ENCODE data around the gene CRYBG2.

Gene CRYBG2

DNA sequence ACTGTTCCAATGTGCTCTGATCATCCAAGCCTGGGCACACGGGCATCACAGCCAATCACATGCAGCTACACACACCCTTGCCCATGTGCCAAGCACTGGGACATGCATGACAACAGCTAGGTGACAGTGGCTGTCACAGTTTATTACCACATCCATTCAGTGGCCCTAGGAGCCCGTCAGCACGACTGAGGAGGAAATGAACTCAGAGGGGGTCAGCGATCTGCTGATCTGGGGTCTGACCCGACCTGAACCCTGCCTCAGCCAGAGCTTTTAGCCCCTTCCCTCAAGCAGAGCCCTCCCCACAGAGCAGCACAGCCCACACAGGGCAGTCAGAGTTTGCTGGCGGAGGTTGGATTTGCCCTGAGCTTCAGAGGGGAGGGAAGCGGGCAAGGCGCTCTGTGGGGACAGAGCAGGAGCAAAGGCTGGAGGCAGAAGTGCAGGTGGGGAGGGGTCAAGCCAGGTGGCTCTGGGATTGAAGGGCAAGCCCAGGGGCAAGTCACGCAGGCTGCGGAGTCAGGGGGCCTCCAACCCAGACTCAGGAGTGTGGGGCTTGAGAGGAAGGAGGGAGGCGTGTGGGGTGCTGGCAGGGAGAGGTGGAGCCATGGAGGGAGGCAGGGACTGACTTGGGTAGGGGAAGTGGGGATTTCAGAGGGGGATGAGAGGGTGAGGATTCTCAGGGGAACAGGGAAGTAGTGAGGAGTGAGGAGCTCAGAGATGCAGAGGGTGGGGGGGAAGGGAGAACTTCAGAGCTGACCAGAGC, 63.6 kb downstream of the CRYBG2 start:
- TF ChIP-seq, protein P1, sequence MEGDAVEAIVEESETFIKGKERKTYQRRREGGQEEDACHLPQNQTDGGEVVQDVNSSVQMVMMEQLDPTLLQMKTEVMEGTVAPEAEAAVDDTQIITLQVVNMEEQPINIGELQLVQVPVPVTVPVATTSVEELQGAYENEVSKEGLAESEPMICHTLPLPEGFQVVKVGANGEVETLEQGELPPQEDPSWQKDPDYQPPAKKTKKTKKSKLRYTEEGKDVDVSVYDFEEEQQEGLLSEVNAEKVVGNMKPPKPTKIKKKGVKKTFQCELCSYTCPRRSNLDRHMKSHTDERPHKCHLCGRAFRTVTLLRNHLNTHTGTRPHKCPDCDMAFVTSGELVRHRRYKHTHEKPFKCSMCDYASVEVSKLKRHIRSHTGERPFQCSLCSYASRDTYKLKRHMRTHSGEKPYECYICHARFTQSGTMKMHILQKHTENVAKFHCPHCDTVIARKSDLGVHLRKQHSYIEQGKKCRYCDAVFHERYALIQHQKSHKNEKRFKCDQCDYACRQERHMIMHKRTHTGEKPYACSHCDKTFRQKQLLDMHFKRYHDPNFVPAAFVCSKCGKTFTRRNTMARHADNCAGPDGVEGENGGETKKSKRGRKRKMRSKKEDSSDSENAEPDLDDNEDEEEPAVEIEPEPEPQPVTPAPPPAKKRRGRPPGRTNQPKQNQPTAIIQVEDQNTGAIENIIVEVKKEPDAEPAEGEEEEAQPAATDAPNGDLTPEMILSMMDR (IDR thresholded peaks at IDR 0.05) = no peak
- no peak overlapping the region for H3K9ac ChIP-seq
- H3K27me3 ChIP-seq (ENCODE audit: control insufficient read depth, insufficient read depth, low read length) = no peaks in the 10 kb centered on the region
- H3K4me2 ChIP-seq (ENCODE audit: low read length) = no peak overlapping the region
- no peaks in the 10 kb centered on the region for H3K9me3 ChIP-seq (ENCODE audit: control insufficient read depth, low read length)
- H2AFZ ChIP-seq = no peak overlapping the region
- no peaks in the 10 kb centered on the region for H3K79me2 ChIP-seq
- H3K4me3 ChIP-seq (ENCODE audit: low read depth, low read length) = no peak overlapping the region
- H3K36me3 ChIP-seq (ENCODE audit: control insufficient read depth, insufficient read depth, low read length) = no peaks in the 10 kb centered on the region
- no peaks in the 10 kb centered on the region for H3K4me1 ChIP-seq
- H3K27ac ChIP-seq = no peak overlapping the region

DNA sequence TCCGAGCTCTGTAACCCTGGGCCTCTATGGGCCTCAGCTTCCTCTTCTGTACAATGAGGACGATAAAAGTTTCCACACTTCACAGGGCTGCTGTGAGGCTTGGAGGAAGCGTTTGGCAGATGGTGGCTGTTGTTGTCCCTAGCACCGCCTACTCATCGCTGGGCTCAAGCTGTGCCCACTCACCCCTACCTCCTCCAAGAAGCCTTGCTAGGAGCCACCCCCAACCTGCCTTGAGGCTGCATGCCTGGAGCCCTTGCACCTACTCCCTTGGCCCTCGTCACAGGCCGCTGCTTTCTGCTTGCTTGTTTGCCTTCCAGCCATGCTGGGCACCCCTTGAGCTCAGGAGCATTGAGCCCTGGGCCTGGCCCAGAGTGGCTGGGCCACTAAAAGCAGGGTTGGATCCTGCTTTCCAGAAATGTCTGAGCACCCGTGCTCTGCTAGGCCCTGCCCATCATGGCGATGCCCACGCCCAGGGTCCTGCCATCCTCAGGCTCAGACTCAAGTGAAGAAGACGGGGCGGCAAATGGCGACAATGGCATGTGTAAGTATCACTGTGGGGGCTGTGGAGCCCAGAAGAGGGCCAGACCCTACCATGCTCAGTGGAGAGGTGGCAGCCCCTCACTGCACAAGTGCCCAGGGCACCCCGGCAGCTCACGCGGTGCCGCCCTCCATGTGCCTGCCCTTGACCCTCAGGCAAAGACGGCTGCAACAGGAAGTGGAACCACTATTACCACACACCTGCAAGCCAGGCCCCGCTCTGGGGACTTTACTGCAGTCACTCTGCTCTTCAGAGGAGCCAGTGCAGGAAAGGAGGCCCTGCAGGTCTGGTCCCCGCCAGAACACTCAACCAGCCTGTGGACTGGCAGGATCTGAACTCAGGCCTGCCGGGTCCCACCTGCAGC, 64.5 kb downstream of the CRYBG2 start:
- Histone ChIP-seq H3K36me3 (ENCODE audit: control insufficient read depth, insufficient read depth, low read length) (no peaks in the 10 kb centered on the region), H3K9me3 (ENCODE audit: control insufficient read depth, low read length) (no peaks in the 10 kb centered on the region), H3K9ac (no peak overlapping the region)

DNA sequence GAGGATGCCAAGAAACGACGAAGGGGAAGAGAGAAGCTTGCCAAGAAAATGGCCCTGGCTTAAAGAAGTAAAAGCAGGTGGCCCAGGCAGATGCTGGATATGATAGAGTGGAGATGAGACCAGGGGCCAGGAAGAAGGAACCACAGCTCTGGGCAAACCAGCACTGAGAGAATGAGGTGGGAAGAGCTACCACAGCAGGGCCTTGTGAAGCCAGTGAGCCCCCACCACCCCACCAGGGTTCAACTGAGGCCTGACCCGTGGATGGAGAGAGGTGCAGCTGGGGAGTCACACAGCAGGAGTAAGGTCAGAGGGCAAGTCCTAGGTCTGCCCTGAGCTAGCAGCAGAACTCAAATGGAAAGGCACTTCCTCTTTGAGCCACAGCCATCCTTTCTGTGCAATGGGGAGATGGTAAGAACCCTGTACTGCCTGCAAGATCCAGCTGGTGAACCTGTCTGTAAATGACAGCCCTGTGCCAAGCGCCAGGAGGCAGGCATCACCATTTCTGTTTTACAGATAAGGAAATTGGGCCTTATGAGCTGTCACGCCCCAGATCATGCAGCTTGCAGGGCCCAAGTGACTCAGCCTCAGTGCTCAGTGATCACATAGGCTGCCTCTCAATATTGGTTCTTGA, 65.5 kb downstream of the CRYBG2 start:
- Histone ChIP-seq H2AFZ (no peak overlapping the region), H3K27ac (no peak overlapping the region), H3K36me3 (ENCODE audit: control insufficient read depth, insufficient read depth, low read length) (no peaks in the 10 kb centered on the region), H3K27me3 (ENCODE audit: control insufficient read depth, insufficient read depth, low read length) (no peaks in the 10 kb centered on the region), H3K79me2 (no peaks in the 10 kb centered on the region), H3K9ac (no peak overlapping the region), H3K4me1 (no peaks in the 10 kb centered on the region), H3K4me2 (ENCODE audit: low read length) (no peak overlapping the region), H3K4me3 (ENCODE audit: low read depth, low read length) (no peak overlapping the region), H3K9me3 (ENCODE audit: control insufficient read depth, low read length) (no peaks in the 10 kb centered on the region)
- TF ChIP-seq, protein P1 (IDR thresholded peaks at IDR 0.05) = no peak

More for the DNA sequence above, 64.5 kb downstream of the CRYBG2 start:
- TF ChIP-seq, protein P1 (IDR thresholded peaks at IDR 0.05) = no peak
- Histone ChIP-seq H2AFZ (no peak overlapping the region), H3K4me2 (ENCODE audit: low read length) (no peak overlapping the region), H3K4me3 (ENCODE audit: low read depth, low read length) (no peak overlapping the region), H3K4me1 (no peaks in the 10 kb centered on the region), H3K27me3 (ENCODE audit: control insufficient read depth, insufficient read depth, low read length) (no peaks in the 10 kb centered on the region), H3K79me2 (no peaks in the 10 kb centered on the region), H3K27ac (no peak overlapping the region)

DNA sequence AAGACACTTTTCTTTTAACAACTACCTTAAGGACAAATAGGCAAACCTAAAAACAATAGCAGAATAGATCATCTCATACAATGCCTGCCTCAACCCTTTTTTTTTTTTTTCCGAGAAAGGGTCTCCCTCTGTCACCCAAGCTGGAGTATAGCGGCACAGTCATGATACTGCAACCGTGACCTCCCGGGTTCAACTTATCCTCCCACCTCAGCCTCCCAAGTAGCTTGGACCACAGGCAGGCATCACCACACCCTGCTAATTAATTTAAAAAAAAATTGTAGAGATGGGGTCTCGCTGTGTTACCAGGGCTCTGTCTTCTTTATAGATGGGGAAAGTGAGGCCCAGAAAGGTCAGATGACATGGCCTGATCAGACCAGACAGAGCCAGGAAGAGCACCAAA, 66.1 kb downstream of the CRYBG2 start:
- TF ChIP-seq, protein P1 (IDR thresholded peaks at IDR 0.05) = no peak
- H3K4me3 ChIP-seq (ENCODE audit: low read depth, low read length) = no peak overlapping the region
- H3K4me2 ChIP-seq (ENCODE audit: low read length) = no peak overlapping the region
- no peaks in the 10 kb centered on the region for H3K9me3 ChIP-seq (ENCODE audit: control insufficient read depth, low read length)
- H3K9ac ChIP-seq = no peak overlapping the region
- no peaks in the 10 kb centered on the region for H3K27me3 ChIP-seq (ENCODE audit: control insufficient read depth, insufficient read depth, low read length)
- H3K4me1 ChIP-seq = no peaks in the 10 kb centered on the region
- H2AFZ ChIP-seq = no peak overlapping the region
- no peak overlapping the region for H3K27ac ChIP-seq
- no peaks in the 10 kb centered on the region for H3K36me3 ChIP-seq (ENCODE audit: control insufficient read depth, insufficient read depth, low read length)
- H3K79me2 ChIP-seq = no peaks in the 10 kb centered on the region

Measured in parathyroid adenoma (tissue), 2 donors.